NCI-H146 (cell line): ENCODE measurements around the gene DNAAF3.

Experiments
- DNase-seq: peaks from one replicate; lab custom pipeline; 2025; lab: John Stamatoyannopoulos, UW

Gene DNAAF3

GRCh38 chr19:55116232-55116858 is 50.1 kb downstream of the DNAAF3 start:
- DNase-seq: peak; percentile 31

GRCh38 chr19:55115446-55116065 is 50.9 kb downstream of the DNAAF3 start:
- no peak for DNase-seq

GRCh38 chr19:55114566-55115145 is 51.8 kb downstream of the DNAAF3 start:
- no peak for DNase-seq

GRCh38 chr19:55113570-55114039 is 52.8 kb downstream of the DNAAF3 start:
- no peak for DNase-seq

GRCh38 chr19:55112777-55113569 is 53.4 kb downstream of the DNAAF3 start:
- DNase-seq: no peak

- DNase-seq: no peak
Measured at GRCh38 chr19:55112246-55112776, 54.1 kb downstream of the DNAAF3 start.

- DNase-seq: no peak
Measured at GRCh38 chr19:55111238-55111831, 55.1 kb downstream of the DNAAF3 start.

- no peak for DNase-seq
Measured at GRCh38 chr19:55109527-55110291, 56.7 kb downstream of the DNAAF3 start.
